T-helper 2 cell (primary cell): ENCODE measurements around the gene IFNGR1.
"Not testable (repeated sequence)": the region's sequence is repeated elsewhere in the genome, so short reads cannot be mapped to it uniquely, and the experiment has no call there.

Experiments
- DNase-seq, 5 experiments: peaks; one replicate each; pipeline versions ENCODE4 v3.0.0 to v3.0.0-alpha.2; 2012 to 2022

Gene IFNGR1

GRCh38 chr6:137235686-137236085, 16.5 kb upstream of the IFNGR1 start:
- no peak for DNase-seq

GRCh38 chr6:137233911-137234863, 15.0 kb upstream of the IFNGR1 start:
- DNase-seq: peak in 2 of 5 experiments; percentile 58 to 79

GRCh38 chr6:137231895-137232294, 12.7 kb upstream of the IFNGR1 start:
- peak in 2 of 5 experiments; percentile 68 to 80 for DNase-seq

- DNase-seq: no peak
These were observed 11.9 kb upstream of the IFNGR1 start for GRCh38 chr6:137230956-137231555.

GRCh38 chr6:137230547-137230946, 11.4 kb upstream of the IFNGR1 start:
- DNase-seq: no peak

GRCh38 chr6:137229075-137229759, 10.0 kb upstream of the IFNGR1 start:
- DNase-seq: no peak

GRCh38 chr6:137227871-137228302, 8.7 kb upstream of the IFNGR1 start:
- DNase-seq: no peak

- DNase-seq: no peak
These were observed 7.5 kb upstream of the IFNGR1 start for GRCh38 chr6:137226697-137227096.

- no peak for DNase-seq
These were observed 5.6 kb upstream of the IFNGR1 start for GRCh38 chr6:137224799-137225198.

GRCh38 chr6:137223370-137224131, 4.4 kb upstream of the IFNGR1 start:
- DNase-seq: no peak

GRCh38 chr6:137222381-137222780, 3.2 kb upstream of the IFNGR1 start:
- DNase-seq: no peak

GRCh38 chr6:137219664-137220252, 573 bp upstream of the IFNGR1 start:
- DNase-seq: no peak

GRCh38 chr6:137218473-137218916, 690 bp downstream of the IFNGR1 start:
- DNase-seq: peak in 4 of 5 experiments; percentile 4 to 78 (median 36)

- DNase-seq: no peak
These were observed 1.2 kb downstream of the IFNGR1 start for GRCh38 chr6:137217801-137218472.

- DNase-seq: no peak
These were observed 2.2 kb downstream of the IFNGR1 start for GRCh38 chr6:137216875-137217553.

GRCh38 chr6:137216106-137216505, 3.1 kb downstream of the IFNGR1 start:
- no peak for DNase-seq

GRCh38 chr6:137215630-137216029, 3.6 kb downstream of the IFNGR1 start:
- not testable (repeated sequence) for DNase-seq

GRCh38 chr6:137214931-137215330, 4.3 kb downstream of the IFNGR1 start:
- DNase-seq: no peak

- DNase-seq: no peak
These were observed 5.4 kb downstream of the IFNGR1 start for GRCh38 chr6:137213813-137214212.

- peak in 1 of 5 experiments; percentile 35 for DNase-seq
These were observed 5.8 kb downstream of the IFNGR1 start for GRCh38 chr6:137213331-137213740.

- no peak for DNase-seq
These were observed 7.3 kb downstream of the IFNGR1 start for GRCh38 chr6:137211910-137212309.
